NCI-H2171 treated with DMSO at 0.1 percent for 48 hours (cell line): ENCODE results near the gene NID1.
"Not testable (repeated sequence)": the region's sequence is repeated elsewhere in the genome, so short reads cannot be mapped to it uniquely, and the experiment has no call there.

Experiments
- DNase-seq: peaks from one replicate; lab custom pipeline; 2025; lab: John Stamatoyannopoulos, UW

Gene NID1

DNA sequence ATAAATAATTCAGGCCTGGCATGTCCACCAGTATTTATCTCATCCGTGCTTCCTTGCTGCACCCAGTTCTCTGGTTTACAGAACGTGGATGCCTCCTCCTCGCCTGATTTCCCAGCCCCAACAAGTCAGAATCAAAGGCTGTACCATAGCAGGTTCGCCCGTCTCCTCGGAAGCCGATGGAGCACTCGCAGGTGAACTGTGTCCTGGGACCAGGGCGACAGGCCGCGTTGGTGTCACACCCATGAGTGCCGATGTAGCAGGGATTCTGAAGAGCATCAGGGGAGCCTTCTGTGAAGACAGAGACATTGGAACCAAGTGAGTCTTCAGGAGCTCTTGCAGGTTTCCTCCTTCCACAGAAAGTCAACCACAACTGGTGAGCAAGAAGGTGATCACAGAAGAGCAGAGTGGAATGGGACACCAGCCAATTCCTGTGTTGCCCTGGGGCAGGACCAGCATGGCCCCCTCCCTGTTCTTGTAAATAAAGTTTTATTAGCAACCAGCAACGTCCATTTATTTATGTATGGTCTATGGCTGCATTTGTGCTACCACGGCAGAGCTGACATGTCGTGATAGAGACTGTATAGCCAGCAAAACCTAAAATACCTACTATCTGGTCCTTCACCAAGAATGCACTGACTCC is 40.8 kb downstream of the NID1 start:
- DNase-seq: no peak

DNA sequence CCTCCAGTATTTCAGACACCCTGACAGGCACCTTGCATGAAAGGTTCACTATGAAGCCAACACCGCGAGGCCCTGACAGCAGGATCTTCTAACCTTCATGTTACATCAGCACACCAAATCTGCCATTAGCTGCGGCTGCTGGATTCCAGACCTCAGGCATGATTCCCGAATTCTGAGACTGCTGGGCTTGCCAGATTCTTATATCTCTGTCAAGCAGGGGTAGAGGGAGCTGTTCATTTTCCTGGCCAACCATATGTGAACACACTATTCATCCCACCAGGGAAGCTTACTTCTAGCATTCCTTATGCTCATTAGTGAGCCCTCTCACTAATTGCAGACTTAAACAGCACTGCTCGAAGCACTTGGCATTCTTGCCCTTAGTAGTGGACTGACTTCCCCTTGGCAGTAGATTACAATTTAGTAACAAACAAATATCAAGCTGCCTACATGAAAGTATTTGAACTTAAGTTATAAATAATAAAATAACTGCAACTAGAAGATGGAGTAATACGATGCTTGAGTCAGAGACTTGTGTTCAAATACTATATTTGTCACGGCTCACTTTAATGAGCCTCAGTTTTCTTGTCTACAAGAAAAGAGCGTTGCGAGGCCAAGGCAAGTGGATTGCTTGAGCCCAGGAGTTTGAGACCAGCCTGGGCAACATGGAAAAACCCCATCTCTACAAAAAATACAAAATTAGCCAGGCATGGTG is 43.3 kb downstream of the NID1 start:
- DNase-seq: no peak

DNA sequence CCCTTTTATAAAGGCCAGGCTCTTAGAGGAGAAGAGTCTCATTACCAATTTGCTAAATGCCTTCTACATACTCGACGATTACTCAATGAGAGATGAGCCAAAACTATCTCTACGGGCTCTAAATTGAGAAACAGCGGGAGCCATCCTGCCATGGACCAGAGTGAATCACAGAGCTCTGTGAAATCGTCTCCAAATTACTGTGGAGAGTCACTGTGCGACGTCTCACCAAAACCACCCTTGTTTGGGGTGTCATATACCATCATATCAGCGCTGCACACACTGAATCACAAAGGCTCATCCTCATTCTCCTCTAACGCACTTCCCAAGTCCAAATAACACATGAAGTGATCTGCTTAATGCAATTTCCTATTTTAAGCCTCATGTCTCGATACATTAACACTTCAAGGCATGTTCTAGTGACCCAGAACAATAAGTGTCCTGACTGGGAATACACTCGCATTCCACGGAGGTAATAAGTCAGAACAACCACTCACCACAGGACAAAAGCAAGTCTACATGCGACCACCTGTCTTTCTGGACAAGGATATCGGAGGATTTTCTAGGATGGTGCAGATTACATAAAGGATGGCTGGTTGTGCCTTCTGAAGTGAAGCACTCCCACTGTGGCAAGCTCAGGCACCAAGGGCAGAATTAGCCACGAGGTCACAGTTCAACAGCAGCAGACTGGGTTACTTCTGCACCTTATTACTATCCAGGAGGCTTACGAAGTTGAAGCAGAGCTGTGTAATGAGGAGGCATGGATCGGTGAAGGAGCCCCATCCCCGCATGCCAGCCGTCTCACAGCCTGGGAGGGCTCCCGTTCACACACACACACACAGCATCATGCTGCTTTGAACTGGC is 44.3 kb downstream of the NID1 start:
- DNase-seq: no peak

- no peak for DNase-seq
These were observed 45.9 kb downstream of the NID1 start for GRCh38 chr1:236018885-236019453.

- DNase-seq: no peak
These were observed 48.0 kb downstream of the NID1 start for GRCh38 chr1:236016782-236017400.

GRCh38 chr1:236016083-236016482 is 48.8 kb downstream of the NID1 start:
- no peak for DNase-seq

DNA sequence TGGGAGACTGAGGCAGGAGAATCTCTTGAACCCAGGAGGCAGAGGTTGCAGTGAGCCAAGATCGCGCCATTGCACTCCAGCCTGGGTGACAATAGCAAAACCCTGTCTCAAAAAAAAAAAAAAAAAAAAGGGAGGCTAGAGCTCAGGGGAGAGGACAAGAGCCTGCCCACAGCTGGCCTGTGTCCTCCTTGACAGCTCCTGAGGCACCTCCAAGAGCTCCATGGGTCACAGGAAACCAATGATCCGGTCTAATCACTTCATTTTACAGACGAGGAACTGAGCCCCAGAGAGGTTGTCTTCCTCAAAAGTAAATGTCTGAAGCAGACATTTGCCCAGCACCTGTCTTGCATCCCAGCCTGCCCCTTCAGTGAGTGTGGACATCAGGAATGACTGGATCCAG is 49.4 kb downstream of the NID1 start:
- DNase-seq: no peak

DNA sequence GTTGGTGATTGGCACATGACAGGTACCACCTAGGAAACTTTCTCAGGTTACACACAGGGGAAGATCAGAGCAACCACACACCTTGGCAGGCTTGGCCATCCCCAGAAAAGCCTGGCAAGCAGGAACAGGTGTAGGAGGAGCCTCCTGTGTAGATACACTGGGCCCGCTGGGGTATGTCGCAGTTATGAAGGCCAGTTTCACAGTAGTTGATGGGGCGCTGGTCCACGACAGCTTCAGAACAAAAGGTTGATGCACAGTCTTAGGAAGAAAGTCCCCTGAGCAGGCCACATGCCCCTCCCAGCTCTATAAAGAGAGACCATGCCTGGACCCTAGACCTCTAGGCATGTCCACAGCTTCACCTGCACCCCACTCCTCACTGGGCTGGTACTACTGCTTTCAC is 51.6 kb downstream of the NID1 start:
- no peak for DNase-seq

DNA sequence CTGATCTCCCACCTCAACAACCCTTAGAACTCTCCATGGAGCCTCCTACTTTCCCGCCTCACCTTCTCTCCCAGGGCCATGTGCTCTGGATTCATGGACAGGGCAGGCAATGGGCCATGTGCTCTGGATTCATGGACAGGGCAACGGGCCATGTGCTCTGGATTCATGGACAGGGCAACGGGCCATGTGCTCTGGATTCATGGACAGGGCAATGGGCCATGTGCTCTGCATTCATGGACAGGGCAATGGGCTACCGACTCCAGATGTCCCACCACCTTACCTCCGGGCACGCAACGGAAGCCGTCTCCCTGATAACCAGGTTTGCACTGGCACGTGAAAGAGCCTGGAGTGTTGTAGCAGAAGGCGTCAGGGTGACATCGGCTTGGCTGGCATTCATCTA is 53.2 kb downstream of the NID1 start:
- DNase-seq: no peak

GRCh38 chr1:236010443-236010842 is 54.4 kb downstream of the NID1 start:
- no peak for DNase-seq

DNA sequence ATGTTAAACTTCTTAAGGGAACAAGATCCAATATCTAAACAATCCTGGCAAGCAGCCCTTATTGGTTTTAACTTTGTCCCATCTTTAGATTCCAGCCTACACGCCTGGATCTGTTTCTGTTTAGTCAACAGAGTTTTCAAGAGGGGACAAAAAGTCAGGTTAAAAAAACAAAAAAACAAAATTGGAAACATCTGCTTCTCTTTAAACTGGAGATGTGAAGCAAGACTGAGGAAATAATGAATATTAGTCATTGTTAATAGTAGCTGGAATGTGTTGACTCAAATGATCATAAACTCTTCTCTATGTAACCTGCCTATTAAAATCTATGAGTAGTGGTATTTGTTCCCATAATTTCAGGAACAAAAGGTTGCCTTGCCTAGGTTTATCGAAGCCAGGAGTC is 55.0 kb downstream of the NID1 start:
- no peak for DNase-seq

DNA sequence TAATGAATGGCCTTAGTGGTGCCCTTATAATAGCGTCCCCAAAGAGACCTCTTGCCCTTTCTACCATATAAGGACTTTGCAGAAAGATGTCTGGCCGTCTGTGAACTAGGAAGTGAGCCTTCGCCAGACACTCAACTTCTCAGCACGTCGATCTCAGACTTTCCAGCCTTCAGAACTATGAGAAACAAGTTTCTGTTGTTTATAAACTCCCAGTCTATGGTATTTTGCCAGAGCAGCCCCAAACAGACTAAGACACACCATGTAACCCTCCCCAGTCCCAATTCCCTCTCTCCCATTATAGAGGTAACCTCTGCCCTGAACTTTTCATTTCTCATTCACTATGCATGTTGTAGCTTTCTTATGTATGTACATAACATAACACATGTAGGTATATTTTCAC is 55.7 kb downstream of the NID1 start:
- no peak for DNase-seq

- DNase-seq: no peak
These were observed 57.1 kb downstream of the NID1 start for GRCh38 chr1:236007781-236008180.

GRCh38 chr1:236003058-236003457 is 61.8 kb downstream of the NID1 start:
- DNase-seq: not testable (repeated sequence)

DNA sequence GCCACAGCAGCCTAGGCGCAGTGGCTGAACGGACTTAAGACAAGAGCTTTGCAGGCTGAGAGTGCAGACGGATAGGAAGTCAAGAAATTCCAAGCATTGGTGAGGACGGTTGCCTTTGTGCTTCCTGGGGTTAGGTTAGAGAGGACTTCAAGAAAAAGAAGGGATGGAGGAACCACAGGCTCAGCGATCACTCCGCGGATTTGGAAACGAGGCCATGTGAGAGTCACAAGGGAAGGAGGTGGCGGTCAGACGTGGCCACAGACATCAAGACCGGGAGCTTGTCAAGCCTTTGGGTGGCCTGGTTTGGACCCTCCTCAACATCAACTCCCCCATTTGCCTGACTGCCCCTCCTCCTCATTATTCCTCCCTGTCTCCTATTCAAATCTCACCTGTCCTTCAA is 62.3 kb downstream of the NID1 start:
- DNase-seq: no peak

DNA sequence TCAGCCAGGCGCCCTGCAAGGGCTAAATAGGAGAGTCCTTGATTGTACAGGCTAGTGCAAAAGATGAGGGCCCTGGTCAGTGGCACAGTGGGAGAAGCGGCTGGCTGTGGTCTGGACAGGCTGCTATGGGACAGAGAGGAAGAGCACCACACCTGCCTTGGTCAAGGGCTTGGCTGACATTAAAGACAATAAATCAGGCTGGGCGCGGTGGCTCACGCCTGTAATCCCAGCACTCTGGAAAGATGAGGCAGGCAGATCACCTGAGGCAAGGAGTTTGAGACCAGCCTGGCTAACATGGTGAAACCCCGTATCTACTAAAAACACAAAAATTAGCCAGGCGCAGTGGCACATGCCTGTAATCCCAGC is 62.9 kb downstream of the NID1 start:
- DNase-seq: no peak

DNA sequence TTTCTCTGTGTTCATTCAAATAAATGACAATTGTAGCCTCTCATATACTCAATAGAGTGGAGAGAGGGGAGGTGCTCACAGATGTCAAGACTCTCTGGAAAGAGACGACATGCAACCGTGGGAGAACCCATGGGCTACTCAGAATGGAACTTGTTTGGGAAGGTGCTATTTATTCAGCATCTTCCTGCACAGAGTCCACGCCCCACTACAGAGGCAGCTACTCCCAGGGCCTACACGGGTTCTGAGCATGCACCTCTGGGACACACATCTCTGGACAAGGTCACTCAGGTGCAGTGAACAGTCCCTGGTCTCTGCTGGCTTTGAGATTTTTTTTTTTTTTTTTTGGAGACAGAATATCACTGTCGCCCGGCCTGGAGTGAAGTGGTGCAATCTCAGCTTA is 64.1 kb downstream of the NID1 start:
- no peak for DNase-seq

DNA sequence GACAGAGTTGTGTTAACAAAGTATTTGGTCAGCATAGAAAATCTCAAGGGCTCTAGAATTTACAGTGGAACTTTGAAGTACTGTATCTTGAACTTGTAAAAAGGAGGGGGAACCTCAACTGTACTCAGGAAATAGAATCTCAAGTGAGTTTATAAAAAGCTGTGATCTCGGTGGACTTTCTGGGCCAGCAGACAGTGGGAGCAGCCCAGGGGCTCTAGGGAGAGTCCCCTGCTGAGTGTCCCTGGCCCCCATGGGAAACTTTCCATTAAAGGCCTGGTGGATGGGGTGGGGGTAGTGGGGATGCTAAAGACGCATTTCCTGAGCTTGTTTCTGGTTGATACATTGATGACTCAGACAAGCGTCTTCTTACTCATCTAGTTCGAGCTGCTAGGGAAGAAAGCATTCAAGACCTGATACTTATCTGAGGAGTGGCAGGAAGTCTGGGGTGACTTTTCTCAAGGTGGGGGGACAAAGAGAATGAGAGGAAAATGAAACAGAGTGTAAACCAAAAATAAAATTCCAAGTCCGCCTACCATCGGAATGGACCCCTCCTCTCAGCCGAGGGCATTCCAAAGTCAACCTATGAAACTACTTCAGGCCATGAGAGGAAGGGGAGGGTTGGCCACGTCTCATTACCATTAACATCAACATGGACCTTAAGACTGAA is 65.5 kb downstream of the NID1 start:
- DNase-seq: no peak

- DNase-seq: no peak
These were observed 66.1 kb downstream of the NID1 start for GRCh38 chr1:235998812-235999211.

DNA sequence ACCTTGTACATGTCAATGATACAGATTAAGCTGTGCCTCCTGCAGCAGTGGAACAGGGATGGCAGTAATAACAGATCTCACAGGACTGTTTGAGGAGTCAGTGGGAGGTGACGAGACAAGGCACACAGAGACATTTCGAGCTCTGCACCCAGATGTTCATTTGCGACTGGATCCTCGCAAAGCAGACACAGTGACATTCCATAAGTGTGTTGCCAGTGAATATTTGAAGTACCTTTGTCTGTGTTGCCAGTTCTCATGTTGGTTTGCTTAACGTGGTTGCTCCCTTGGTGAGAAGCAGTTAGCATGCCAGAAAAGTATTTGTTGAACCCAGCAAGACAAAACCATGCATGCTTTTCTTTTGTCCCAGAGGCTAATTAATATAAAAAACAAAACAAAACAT is 67.0 kb downstream of the NID1 start:
- DNase-seq: peak; percentile 17

DNA sequence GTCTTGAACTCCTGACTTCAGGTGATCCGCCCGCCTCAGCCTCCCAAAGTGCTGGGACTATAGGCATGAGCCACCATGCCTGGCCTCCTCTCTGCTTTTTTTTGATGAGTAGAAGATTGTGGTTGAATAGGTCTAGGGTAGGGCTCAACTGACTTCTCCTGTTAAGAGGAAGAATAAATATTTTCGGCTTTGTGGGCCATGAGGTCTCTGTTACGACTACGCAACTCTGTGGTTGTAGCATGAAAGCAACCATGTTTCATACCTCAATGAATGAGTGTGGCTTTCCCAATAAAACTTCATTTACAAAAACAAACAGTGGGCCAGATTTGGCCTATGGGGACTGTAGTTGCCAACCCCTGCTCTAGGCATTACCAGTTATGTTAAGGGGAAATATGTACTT is 67.8 kb downstream of the NID1 start:
- DNase-seq: no peak
